Trophoblast cell (in vitro differentiated cells and primary cell): ENCODE results near the gene TCEAL1.

Source experiments
- DNase-seq, 2 donors: peaks; one replicate each; pipeline ENCODE4 v3.0.0-alpha.2; 2016
- H2AFZ ChIP-seq: 2 replicates; pipeline ENCODE4 v1.6.1; 2013; ENCODE audit warnings: low read length, moderate library complexity, mild to moderate bottlenecking; ENCODE audit not compliant: insufficient read depth, poor library complexity
- H2AK5ac ChIP-seq: 2 replicates; pipeline ENCODE4 v1.6.1; 2013; ENCODE audit warnings: mild to moderate bottlenecking, low read length
- H2BK120ac ChIP-seq: 2 replicates; pipeline ENCODE4 v1.6.1; 2013; ENCODE audit warnings: low read length, mild to moderate bottlenecking, moderate library complexity; ENCODE audit not compliant: insufficient read depth, poor library complexity
- H2BK12ac ChIP-seq: 2 replicates; pipeline ENCODE4 v1.6.1; 2013; ENCODE audit warnings: mild to moderate bottlenecking, low read length, moderate library complexity
- H2BK5ac ChIP-seq: 2 replicates; pipeline ENCODE4 v1.6.1; 2013; ENCODE audit warnings: low read length, low read depth, moderate library complexity, mild to moderate bottlenecking; ENCODE audit not compliant: poor library complexity
- H3K14ac ChIP-seq: 2 replicates; pipeline ENCODE4 v1.6.1; 2013; ENCODE audit warnings: mild to moderate bottlenecking, low read length
- H3K18ac ChIP-seq: 2 replicates; pipeline ENCODE4 v1.6.1; 2013; ENCODE audit warnings: mild to moderate bottlenecking, low read length
- H3K23ac ChIP-seq: 2 replicates; pipeline ENCODE4 v1.6.1; 2013; ENCODE audit warnings: low read length
- H3K27ac ChIP-seq: 2 replicates; pipeline ENCODE4 v1.5.1; 2013; ENCODE audit warnings: low read depth, mild to moderate bottlenecking, inconsistent platforms, low read length, moderate library complexity
- H3K27me3 ChIP-seq: 2 replicates; pipeline ENCODE4 v1.6.1; 2013; ENCODE audit warnings: inconsistent platforms, mild to moderate bottlenecking, low read length, moderate library complexity; ENCODE audit not compliant: insufficient read depth
- H3K36me3 ChIP-seq, 2 experiments: 1 replicate in 1 of 2; 2 replicates in 1 of 2; pipeline ENCODE4 v1.6.1; 2013; ENCODE audit warnings: low read length in 2 of 2, mild to moderate bottlenecking in 2 of 2, moderate library complexity in 1 of 2; ENCODE audit not compliant: insufficient read depth in 2 of 2, control insufficient read depth in 1 of 2
- H3K4ac ChIP-seq: 2 replicates; pipeline ENCODE4 v1.6.1; 2013; ENCODE audit warnings: low read depth, mild to moderate bottlenecking, low read length, moderate library complexity
- H3K4me1 ChIP-seq, 2 experiments: 1 replicate in 1 of 2; 2 replicates in 1 of 2; pipeline ENCODE4 v1.6.1; 2013; ENCODE audit warnings: low read length in 2 of 2, mild to moderate bottlenecking in 2 of 2, moderate library complexity in 1 of 2; ENCODE audit not compliant: insufficient read depth in 2 of 2, control insufficient read depth in 1 of 2
- H3K4me2 ChIP-seq: 2 replicates; pipeline ENCODE4 v1.6.1; 2013; ENCODE audit warnings: inconsistent platforms, mild to moderate bottlenecking, low read length, moderate library complexity
- H3K4me3 ChIP-seq: 2 replicates; pipeline ENCODE4 v1.5.1; 2013; ENCODE audit warnings: mild to moderate bottlenecking, low read depth, low read length, inconsistent platforms
- H3K79me1 ChIP-seq: one replicate; pipeline ENCODE4 v1.6.1; 2013; ENCODE audit warnings: low read length
- H3K79me2 ChIP-seq: 2 replicates; pipeline ENCODE4 v1.6.1; 2013; ENCODE audit warnings: low read length, mild to moderate bottlenecking; ENCODE audit not compliant: control insufficient read depth, insufficient read depth, poor library complexity
- H3K9ac ChIP-seq: 2 replicates; pipeline ENCODE4 v1.6.1; 2013; ENCODE audit warnings: mild to moderate bottlenecking, low read length
- H3K9me3 ChIP-seq: 2 replicates; pipeline ENCODE4 v1.6.1; 2013; ENCODE audit warnings: low read depth, mild to moderate bottlenecking, control low read depth, inconsistent platforms, low read length; ENCODE audit not compliant: insufficient read depth
- H4K12ac ChIP-seq: 2 replicates; pipeline ENCODE4 v1.6.1; 2013; ENCODE audit warnings: low read depth, mild to moderate bottlenecking, low read length, moderate library complexity
- H4K8ac ChIP-seq: 2 replicates; pipeline ENCODE4 v1.6.1; 2013; ENCODE audit warnings: low read depth, mild to moderate bottlenecking, low read length, moderate library complexity
- H4K91ac ChIP-seq: one replicate; pipeline ENCODE4 v1.6.1; 2013; ENCODE audit warnings: low read depth, mild to moderate bottlenecking, low read length, moderate library complexity
- whole genome bisulfite sequencing: extraction: QIAGEN DNeasy Blood & Tissue Kit; methylation state at CpG from one replicate; pipeline ENCODE4 v1.1.7; 2013; ENCODE audit warnings: missing lambda C conversion rate; ENCODE audit not compliant: insufficient read length, insufficient coverage; ENCODE audit errors: extremely low coverage; 5-methylcytosine and 5-hydroxymethylcytosine counted together

Gene TCEAL1

GRCh38 chrX:103666202-103667107 is 37.7 kb downstream of the TCEAL1 start:
- no peaks in the 10 kb centered on the region for H3K4me1 ChIP-seq
- no peaks in the 10 kb centered on the region for H3K79me1 ChIP-seq
- H3K4me2 ChIP-seq, result no peak overlapping the region
- no peaks in the 10 kb centered on the region for H3K79me2 ChIP-seq
- H4K8ac ChIP-seq, result no peak overlapping the region
- no peak overlapping the region for H3K14ac ChIP-seq
- WGBS, result no CpG with 5 or more reads among the region's 3 CpGs
- no peaks in the 10 kb centered on the region for H3K9me3 ChIP-seq
- DNase-seq, result no peak
- H2AK5ac ChIP-seq, result no peak overlapping the region
- no peak overlapping the region for H4K12ac ChIP-seq
- H4K91ac ChIP-seq, result no peak overlapping the region
- H3K36me3 ChIP-seq, result no peaks in the 10 kb centered on the region
- H3K9ac ChIP-seq, result no peak overlapping the region
- H3K27me3 ChIP-seq, result no peaks in the 10 kb centered on the region
- no peak overlapping the region for H2AFZ ChIP-seq
- no peak overlapping the region for H3K4me3 ChIP-seq
- no peak overlapping the region for H3K23ac ChIP-seq
- no peak overlapping the region for H2BK5ac ChIP-seq
- H2BK120ac ChIP-seq, result no peak overlapping the region
- no peak overlapping the region for H3K18ac ChIP-seq
- no peak overlapping the region for H3K27ac ChIP-seq
- H2BK12ac ChIP-seq, result no peak overlapping the region
- no peak overlapping the region for H3K4ac ChIP-seq

GRCh38 chrX:103669745-103670144 is 41.0 kb downstream of the TCEAL1 start:
- H3K4me2 ChIP-seq, result no peak overlapping the region
- H3K4me3 ChIP-seq, result no peak overlapping the region
- H4K8ac ChIP-seq, result no peak overlapping the region
- H3K14ac ChIP-seq, result no peak overlapping the region
- H4K91ac ChIP-seq, result no peak overlapping the region
- no CpG with 5 or more reads among the region's 1 CpG for WGBS
- H3K4ac ChIP-seq, result no peak overlapping the region
- no peaks in the 10 kb centered on the region for H3K79me2 ChIP-seq
- H2AK5ac ChIP-seq, result no peak overlapping the region
- H3K27me3 ChIP-seq, result no peaks in the 10 kb centered on the region
- H2BK12ac ChIP-seq, result no peak overlapping the region
- H2BK5ac ChIP-seq, result no peak overlapping the region
- no peaks in the 10 kb centered on the region for H3K4me1 ChIP-seq
- H4K12ac ChIP-seq, result no peak overlapping the region
- no peaks in the 10 kb centered on the region for H3K9me3 ChIP-seq
- no peak for DNase-seq
- no peak overlapping the region for H3K9ac ChIP-seq
- no peak overlapping the region for H2AFZ ChIP-seq
- no peak overlapping the region for H2BK120ac ChIP-seq
- H3K23ac ChIP-seq, result no peak overlapping the region
- no peaks in the 10 kb centered on the region for H3K79me1 ChIP-seq
- no peak overlapping the region for H3K18ac ChIP-seq
- H3K36me3 ChIP-seq, result no peaks in the 10 kb centered on the region
- H3K27ac ChIP-seq, result no peak overlapping the region

DNA sequence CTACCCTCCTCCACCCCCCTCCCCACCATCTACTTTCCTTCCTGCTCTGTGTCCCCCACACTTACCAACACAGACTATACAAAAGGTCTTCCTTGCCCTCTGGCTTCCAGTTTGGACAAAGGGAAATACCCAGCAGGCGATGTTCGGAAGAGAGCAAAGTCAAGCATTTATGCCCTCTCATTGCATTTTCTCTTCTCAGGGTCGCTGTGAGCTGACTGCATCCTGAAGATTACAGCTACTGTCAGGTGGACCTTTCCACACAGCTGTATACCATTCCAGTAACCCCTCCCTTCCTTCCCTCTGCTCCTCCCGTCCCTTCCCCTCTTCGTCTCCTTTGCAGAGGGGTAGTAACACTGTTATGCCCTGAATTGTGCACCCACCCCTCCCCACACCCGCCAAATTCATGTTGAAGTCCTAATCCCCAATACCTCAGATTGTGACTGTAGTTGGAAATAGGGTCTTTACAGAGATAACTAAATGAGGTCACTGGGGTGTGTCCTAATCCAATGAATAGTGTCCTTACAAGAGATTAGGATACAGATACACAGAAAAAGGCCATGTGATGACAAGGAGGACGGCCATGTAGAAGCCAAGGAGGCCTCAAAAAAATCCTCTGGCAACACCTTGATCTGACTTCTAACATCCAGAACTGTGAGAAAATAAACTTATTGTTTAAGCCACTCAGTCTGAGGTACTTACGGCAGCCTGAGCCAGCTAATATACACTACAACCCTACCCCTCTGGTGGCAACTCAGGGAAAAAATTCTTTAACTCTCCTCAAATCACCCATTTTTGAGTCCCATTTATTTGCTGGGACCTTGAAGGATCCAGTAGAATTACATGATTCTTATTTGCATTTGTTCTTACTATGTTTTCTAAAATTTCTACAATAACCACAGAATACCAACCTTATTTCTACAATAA is 46.0 kb downstream of the TCEAL1 start:
- H3K4me1 ChIP-seq, result no peaks in the 10 kb centered on the region
- H3K4me2 ChIP-seq, result no peak overlapping the region
- no peaks in the 10 kb centered on the region for H3K79me2 ChIP-seq
- H3K27me3 ChIP-seq, result no peaks in the 10 kb centered on the region
- no peak overlapping the region for H4K8ac ChIP-seq
- no peak overlapping the region for H3K4me3 ChIP-seq
- no peak overlapping the region for H3K9ac ChIP-seq
- no peak overlapping the region for H4K91ac ChIP-seq
- no peak overlapping the region for H3K27ac ChIP-seq
- H3K18ac ChIP-seq, result no peak overlapping the region
- no peak overlapping the region for H2AK5ac ChIP-seq
- H3K14ac ChIP-seq, result no peak overlapping the region
- no peak overlapping the region for H2BK5ac ChIP-seq
- peak; percentile 15 to 42 for DNase-seq
- WGBS, result no CpG with 5 or more reads among the region's 8 CpGs
- no peak overlapping the region for H2AFZ ChIP-seq
- H2BK120ac ChIP-seq, result no peak overlapping the region
- H3K79me1 ChIP-seq, result no peaks in the 10 kb centered on the region
- H3K36me3 ChIP-seq, result peaks cover 3 to 14% of the 10 kb centered on the region in 2 experiments
- H2BK12ac ChIP-seq, result no peak overlapping the region
- H3K23ac ChIP-seq, result no peak overlapping the region
- no peak overlapping the region for H3K4ac ChIP-seq
- no peak overlapping the region for H4K12ac ChIP-seq
- H3K9me3 ChIP-seq, result no peaks in the 10 kb centered on the region

GRCh38 chrX:103678199-103678993 is 49.6 kb downstream of the TCEAL1 start:
- Histone ChIP-seq H2AFZ (no peak overlapping the region), H3K14ac (no peak overlapping the region), H2BK5ac (no peak overlapping the region), H3K9me3 (no peaks in the 10 kb centered on the region), H4K12ac (no peak overlapping the region), H2AK5ac (no peak overlapping the region), H2BK12ac (no peak overlapping the region), H3K4me2 (no peak overlapping the region), H2BK120ac (no peak overlapping the region), H4K91ac (no peak overlapping the region), H3K79me1 (no peaks in the 10 kb centered on the region), H3K4me3 (no peak overlapping the region), H3K23ac (no peak overlapping the region), H3K9ac (no peak overlapping the region), H3K36me3 (peaks cover 5 to 21% of the 10 kb centered on the region in 2 experiments), H3K4me1 (no peaks in the 10 kb centered on the region), H4K8ac (no peak overlapping the region), H3K27me3 (no peaks in the 10 kb centered on the region), H3K27ac (no peak overlapping the region), H3K79me2 (no peaks in the 10 kb centered on the region), H3K4ac (no peak overlapping the region), H3K18ac (no peak overlapping the region)
- DNase-seq, result peak; percentile 30 to 89
- no CpG with 5 or more reads among the region's 5 CpGs for WGBS
